T-helper 22 cell (primary cell): ENCODE measurements around the gene WFDC6.
"Not testable (repeated sequence)": the region's sequence is repeated elsewhere in the genome, so short reads cannot be mapped to it uniquely, and the experiment has no call there.

Experiments used
- DNase-seq: peaks from one replicate; pipeline ENCODE4 v3.0.0-alpha.2; 2020; ENCODE audit warnings: low read depth

The WFDC6 gene

GRCh38 chr20:45539382-45539781 lies at the start of gene WFDC6:
TSS of gene WFDC6 (minus strand) at chr20:45539482. CDS start at chr20:45539407, 75 bp downstream.
- no peak for DNase-seq

DNA sequence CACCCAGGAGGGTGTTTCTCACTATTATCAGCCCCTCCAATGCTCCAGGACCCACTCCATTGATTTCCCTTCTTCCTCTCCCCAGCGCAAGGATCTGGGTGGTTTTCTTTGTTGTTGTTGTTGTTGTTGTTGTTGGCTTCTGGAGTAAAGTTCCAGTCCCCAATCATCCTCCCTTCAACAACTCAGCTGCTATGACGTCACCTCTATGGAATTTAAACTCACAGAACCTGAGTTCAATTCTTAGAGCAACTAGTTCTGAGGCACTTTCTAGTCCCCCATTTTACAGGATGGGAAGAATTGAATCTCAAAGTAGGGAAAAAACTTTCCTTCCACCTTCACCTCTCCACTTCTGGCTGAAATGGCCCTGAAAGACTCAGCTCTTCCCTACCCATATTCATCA lies 49.5 kb upstream of the WFDC6 start:
- no peak for DNase-seq

GRCh38 chr20:45585986-45586385 lies 46.7 kb upstream of the WFDC6 start:
- not testable (repeated sequence) for DNase-seq

GRCh38 chr20:45584294-45584693 lies 45.0 kb upstream of the WFDC6 start:
- DNase-seq = not testable (repeated sequence)

- DNase-seq = no peak
Observed at GRCh38 chr20:45583502-45583901, 44.2 kb upstream of the WFDC6 start.

DNA sequence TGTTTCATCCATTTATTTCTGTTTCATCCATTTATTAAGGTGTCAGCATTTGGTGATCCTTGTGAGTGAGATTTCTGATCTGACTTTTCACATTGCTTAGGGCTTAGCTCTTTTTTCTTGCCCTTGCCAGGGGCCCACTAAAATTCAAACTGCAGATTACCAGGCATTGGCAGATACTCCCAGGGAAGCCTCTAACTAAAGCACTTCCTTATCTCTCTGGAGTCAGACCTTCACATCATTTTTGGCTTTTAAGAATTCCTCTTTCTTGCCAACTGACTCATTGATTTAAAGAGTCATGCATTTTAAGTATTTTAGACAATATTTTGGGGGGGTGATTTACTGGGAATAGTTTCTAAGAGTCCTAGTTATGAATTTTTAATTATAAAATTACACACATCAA lies 42.4 kb upstream of the WFDC6 start:
- no peak for DNase-seq

GRCh38 chr20:45579184-45579583 lies 39.9 kb upstream of the WFDC6 start, which contains the start of gene WFDC8:
TSS of gene WFDC8 (minus strand) at chr20:45579284. CDS start at chr20:45579247, 37 bp downstream.
- no peak for DNase-seq

GRCh38 chr20:45578231-45578630 lies 38.9 kb upstream of the WFDC6 start:
- no peak for DNase-seq

GRCh38 chr20:45576995-45577394 lies 37.7 kb upstream of the WFDC6 start:
- no peak for DNase-seq

DNA sequence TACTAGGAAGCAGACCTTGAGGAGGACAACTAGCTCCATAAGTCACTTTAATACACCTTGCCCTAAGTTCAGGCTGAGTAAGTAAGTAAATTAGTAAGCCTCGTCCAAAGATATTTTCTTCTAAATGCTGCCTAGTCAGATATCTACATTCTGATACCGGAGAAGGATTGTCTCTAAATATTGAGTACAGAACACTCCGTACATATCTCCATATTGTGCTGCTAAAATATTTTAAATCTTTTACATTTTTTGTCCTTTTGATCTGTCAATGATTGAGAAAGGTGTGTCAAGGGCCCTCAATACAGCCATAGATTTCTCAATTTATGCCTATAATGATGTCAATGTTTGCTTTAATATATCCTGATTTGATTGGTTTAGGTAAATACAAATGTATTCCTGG lies 36.6 kb upstream of the WFDC6 start:
- no peak for DNase-seq

DNA sequence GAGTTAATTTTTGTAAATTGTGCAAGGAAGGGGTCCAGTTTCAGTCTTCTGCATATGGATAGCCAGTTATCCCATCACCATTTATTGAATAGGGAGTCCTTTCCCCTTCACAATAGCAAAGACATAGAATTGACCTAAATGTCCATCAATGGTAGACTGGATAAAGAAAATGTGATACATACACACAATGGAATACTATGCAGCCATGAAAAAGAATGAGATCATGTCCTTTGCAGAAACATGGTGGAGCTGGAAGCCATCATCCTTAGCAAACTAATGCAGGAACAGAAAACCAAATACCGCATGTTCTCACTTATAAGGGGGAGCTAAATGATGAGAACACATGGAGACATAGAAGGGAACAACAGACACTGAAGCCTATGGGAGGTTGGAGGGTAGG lies 30.4 kb upstream of the WFDC6 start:
- not testable (repeated sequence) for DNase-seq

- DNase-seq = no peak
Observed at GRCh38 chr20:45564760-45565276, 25.5 kb upstream of the WFDC6 start.

GRCh38 chr20:45555198-45555597 lies 15.9 kb upstream of the WFDC6 start:
- DNase-seq = no peak

DNA sequence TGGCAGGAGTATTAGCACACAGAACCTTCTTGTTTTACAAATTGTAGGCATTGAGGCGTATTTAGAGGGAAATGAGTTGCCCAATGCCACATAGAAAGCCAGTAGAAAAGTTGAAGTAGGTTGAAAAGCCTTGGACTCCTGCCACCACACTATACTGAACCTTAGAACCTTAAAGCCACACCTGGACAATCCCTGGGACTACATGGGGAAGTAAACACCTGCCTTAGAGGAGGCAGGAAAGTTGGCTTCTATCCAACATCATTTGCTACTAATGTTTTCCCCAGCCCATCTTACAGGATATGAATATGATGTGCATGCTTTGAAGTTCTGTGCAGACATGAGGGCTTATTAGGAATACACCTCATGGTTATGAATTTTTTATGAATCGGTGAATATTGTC lies 13.2 kb upstream of the WFDC6 start:
- no peak for DNase-seq

DNA sequence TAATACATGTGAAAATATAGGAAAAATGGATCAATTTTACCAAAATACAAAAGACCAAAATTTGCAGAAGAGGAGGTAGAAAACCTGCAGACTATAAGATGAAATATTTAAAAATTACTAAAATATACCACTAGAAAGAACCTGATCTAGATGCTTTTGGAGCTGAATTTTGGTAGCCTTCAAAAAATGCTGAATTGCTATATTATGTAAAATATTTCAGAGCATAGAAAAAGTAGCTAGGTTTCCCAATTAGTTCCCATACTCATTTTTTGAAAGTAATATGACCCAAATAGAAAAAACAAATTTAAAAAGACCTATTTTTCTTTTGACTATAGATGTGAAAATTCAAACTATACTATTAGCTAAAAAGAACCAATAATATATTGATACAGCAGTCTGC lies 11.5 kb upstream of the WFDC6 start:
- DNase-seq = no peak

DNA sequence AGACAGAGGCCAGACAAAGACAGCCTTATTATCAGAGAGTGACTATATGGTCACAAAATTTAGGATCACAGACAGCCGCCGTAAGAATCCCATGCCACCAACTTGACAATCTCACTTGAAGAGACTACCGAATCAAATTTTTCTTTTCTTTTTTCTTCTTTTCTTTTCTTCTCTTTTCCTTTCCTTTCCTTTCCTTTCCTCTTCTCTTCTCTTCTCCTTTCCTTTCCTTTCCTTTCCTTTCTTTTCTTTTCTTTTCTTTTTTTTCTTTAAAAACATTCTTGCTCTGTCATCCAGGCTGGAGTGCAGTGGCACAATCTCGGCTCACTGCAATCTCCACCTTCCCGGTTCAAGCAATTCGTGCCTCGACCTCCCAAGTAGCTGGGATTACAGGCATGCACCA lies 9.1 kb upstream of the WFDC6 start:
- DNase-seq = no peak

GRCh38 chr20:45547206-45547770 lies 8.0 kb upstream of the WFDC6 start, which contains the start of gene EPPIN:
TSS of gene EPPIN (minus strand) at chr20:45547401. CDS start at chr20:45547357, 44 bp downstream.
- no peak for DNase-seq

DNA sequence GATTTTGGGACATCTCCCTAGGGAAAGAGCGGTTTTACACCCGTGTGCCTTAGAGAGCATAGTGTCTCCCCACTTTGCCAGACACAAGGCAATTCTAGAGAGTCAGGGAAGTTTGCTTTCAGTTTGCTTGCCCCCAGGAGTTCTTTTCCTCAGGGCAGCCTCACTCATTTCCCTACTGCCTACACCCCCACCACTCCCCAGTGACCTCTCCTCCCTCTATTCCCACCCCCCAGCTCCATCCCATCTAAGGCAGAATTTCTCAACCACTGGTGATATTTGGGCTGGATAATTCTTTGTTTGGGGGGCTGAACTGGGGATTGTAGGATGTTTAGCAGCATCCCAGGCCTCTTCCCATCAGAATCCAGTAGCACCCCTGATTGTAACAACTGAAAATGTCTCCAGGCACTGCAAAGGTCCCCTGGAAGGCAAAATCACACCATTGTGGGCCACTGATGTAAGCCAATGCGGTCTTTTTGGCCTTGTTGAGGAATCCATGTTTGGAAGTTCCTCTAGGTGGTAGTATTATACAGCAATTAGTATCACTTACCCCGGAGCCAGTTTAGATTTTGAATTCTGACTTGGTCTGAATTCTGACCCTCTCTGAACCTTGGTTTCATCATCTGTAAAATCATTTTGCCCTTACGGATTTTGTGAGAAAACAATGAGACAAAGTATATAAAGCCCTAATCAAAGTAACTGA lies 6.6 kb upstream of the WFDC6 start:
- no peak for DNase-seq

- DNase-seq = no peak
Observed at GRCh38 chr20:45545351-45545750, 6.1 kb upstream of the WFDC6 start.

GRCh38 chr20:45538209-45538799 lies 978 bp downstream of the WFDC6 start:
- DNase-seq = no peak

- DNase-seq = no peak
Observed at GRCh38 chr20:45527294-45527693, 12.0 kb downstream of the WFDC6 start.

GRCh38 chr20:45523821-45524220 lies 15.5 kb downstream of the WFDC6 start:
- no peak for DNase-seq

DNA sequence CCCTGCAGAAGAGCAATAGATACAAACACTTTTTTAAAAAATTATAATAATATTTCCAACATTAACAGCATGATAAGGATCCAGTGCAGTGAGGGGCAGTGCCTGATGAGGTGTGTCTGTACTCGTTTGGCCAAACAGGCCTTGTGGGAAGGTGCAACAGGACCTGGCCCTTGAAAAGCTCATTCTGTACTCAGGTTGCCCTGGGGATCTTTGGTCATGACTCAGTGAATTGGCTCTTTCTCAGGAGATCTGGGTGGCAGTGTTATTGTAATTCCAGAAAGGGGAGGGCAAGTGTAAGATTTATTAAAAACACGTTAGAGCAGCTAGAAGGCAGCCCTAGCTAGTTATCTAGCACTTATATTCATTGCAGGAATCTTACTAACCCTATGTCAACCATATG lies 21.0 kb downstream of the WFDC6 start:
- DNase-seq = no peak
